ENCODE results near the gene FSTL4.

DNA sequence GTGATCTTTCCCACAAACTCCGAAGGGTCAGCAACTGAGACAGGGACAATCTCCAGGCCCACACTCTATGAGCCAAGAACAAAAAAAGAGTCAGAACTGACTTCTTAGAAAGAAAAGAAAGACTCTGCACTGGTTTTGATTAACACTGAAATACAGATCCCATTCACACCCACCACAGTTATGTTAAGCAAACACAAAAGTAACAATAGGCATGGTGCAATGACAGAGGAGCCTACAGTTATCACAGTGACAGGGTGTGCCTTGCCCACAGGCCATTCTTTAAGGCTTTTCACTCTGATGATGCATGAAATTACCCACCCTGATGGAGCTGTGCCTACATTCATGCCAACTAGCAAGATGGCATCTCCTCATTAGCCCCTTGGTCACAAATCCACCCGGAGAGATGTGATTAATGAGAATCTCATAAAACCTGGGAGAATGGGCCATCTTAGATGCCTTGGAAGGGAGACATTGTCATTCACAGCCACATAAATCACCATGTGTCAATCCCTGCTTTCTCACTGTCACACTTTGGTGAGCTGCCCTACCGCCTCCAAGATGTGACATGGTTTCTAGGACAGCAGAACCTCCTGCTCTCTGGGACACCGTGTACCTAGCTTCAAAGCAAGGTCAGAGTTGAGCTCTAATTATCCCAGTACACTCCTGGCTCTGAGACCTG, 27.6 kb upstream of the FSTL4 start:
- TF ChIP-seq, protein P1, sequence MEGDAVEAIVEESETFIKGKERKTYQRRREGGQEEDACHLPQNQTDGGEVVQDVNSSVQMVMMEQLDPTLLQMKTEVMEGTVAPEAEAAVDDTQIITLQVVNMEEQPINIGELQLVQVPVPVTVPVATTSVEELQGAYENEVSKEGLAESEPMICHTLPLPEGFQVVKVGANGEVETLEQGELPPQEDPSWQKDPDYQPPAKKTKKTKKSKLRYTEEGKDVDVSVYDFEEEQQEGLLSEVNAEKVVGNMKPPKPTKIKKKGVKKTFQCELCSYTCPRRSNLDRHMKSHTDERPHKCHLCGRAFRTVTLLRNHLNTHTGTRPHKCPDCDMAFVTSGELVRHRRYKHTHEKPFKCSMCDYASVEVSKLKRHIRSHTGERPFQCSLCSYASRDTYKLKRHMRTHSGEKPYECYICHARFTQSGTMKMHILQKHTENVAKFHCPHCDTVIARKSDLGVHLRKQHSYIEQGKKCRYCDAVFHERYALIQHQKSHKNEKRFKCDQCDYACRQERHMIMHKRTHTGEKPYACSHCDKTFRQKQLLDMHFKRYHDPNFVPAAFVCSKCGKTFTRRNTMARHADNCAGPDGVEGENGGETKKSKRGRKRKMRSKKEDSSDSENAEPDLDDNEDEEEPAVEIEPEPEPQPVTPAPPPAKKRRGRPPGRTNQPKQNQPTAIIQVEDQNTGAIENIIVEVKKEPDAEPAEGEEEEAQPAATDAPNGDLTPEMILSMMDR (IDR thresholded peaks at IDR 0.05; ENCODE audit: low read length) = no peak
- TF ChIP-seq EZH2phosphoT487 (IDR thresholded peaks at IDR 0.05; ENCODE audit: low read length) = no peak
